ENCODE measurements around the gene ALG9. TPM values are rescaled to one million over a fixed set of nuclear protein-coding genes. Genes with fewer than 3 reads are reported as not detected.

The ALG9 gene
- total and polyA plus RNA-seq, 2 of the 4 experiments (the other 2 are of a cell fraction), result 20.7 to 35.7 TPM

DNA sequence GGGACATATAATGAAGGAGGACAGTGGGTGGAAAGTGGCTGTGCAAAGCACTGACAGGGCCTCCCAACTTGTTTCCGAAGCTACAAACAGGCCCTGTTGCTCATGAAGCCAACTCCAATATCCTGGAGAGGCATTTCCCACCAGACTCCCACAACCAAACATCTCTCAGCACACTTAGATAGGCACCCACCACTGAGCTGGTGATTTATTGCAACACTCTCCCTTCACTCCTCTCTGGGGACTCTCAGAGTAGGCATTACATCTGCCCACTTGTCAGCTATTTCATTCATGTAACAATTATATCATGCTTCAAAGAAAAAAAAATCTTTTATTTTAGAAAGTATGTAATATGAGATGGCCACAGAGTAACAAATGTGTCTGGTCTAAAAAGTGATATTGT lies 73.1 kb downstream of the ALG9 start:
- in situ Hi-C loops (cut with MboI; ENCODE audit: low sequenced_read_pairs) (no loop called here), intact Hi-C loops (cut with micrococcal nuclease) (no loop called here), dilution Hi-C loops (cut with HindIII; ENCODE audit: low sequenced_read_pairs, unreplicated experiment) (no loop called here)
- H4K20me1 ChIP-seq (ENCODE audit: insufficient read depth, low read length), result no peaks in the 10 kb centered on the region
- H2BK20ac ChIP-seq (ENCODE audit: low read depth, low read length), result no peak overlapping the region
- no peak overlapping the region for H2AK5ac ChIP-seq (ENCODE audit: low read depth, low read length)
- H3K14ac ChIP-seq (replicated peaks; ENCODE audit: low read depth, low read length), result no peak overlapping the region
- POLR2A ChIA-PET (ENCODE audit: unreplicated experiment), result no interaction called here
- peaks cover 5% of the 10 kb centered on the region; the same call in 1 of the 2 replicates for H3K9me3 ChIP-seq (ENCODE audit: control insufficient read depth, insufficient read depth, low read length)
- no peak overlapping the region for H3K9ac ChIP-seq (ENCODE audit: low read depth, low read length)
- TF ChIP-seq CEBPB (IDR thresholded peaks at IDR 0.05; ENCODE audit: low read depth, low read length) (no peak), MAZ (IDR thresholded peaks at IDR 0.05; ENCODE audit: borderline replicate concordance, low read depth, low read length) (no peak), SMC3 (IDR thresholded peaks at IDR 0.05; ENCODE audit: low read depth, low read length) (no peak)
- TF ChIP-seq, protein P1, sequence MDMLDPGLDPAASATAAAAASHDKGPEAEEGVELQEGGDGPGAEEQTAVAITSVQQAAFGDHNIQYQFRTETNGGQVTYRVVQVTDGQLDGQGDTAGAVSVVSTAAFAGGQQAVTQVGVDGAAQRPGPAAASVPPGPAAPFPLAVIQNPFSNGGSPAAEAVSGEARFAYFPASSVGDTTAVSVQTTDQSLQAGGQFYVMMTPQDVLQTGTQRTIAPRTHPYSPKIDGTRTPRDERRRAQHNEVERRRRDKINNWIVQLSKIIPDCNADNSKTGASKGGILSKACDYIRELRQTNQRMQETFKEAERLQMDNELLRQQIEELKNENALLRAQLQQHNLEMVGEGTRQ (IDR thresholded peaks at IDR 0.05; ENCODE audit: low read depth, low read length), result no peak
- no peak for ATAC-seq (ENCODE audit: low read depth)
- no peak overlapping the region for H2AFZ ChIP-seq (replicated peaks; ENCODE audit: low read length, poor library complexity)
- H3K18ac ChIP-seq (ENCODE audit: low read depth, low read length), result no peak overlapping the region
- no peak for DNase-seq
- H3K79me1 ChIP-seq (ENCODE audit: low read depth in 1 of 2, low read length in 2 of 2), result peaks cover 3 to 6% of the 10 kb centered on the region in 2 experiments
- peaks cover 6% of the 10 kb centered on the region for H3K36me3 ChIP-seq (ENCODE audit: control insufficient read depth, insufficient read depth, low read length)
- no CpG with 5 or more reads among the region's 1 CpG for WGBS, 2 experiments (ENCODE audit: extremely low coverage in 2 of 2, insufficient read length in 1 of 2)
- H3K4me2 ChIP-seq (ENCODE audit: low read depth, low read length), result no peak overlapping the region
- H2BK15ac ChIP-seq (ENCODE audit: low read depth, low read length), result no peak overlapping the region
- no peak overlapping the region for H4K8ac ChIP-seq (ENCODE audit: low read depth in 2 of 2, low read length in 2 of 2)
- no peaks in the 10 kb centered on the region for H3K27me3 ChIP-seq (ENCODE audit: control insufficient read depth, insufficient read depth, low read length)
- no peak overlapping the region for H3K23ac ChIP-seq (ENCODE audit: low read depth, low read length)
- no peak overlapping the region for H2BK120ac ChIP-seq (ENCODE audit: low read depth, low read length)
- peaks cover 7% of the 10 kb centered on the region; the same call in 1 of the 2 replicates for H3K4me1 ChIP-seq (ENCODE audit: control insufficient read depth, insufficient read depth, low read length)
- no peak overlapping the region for H3K4ac ChIP-seq (ENCODE audit: low read depth, low read length)
- H3K56ac ChIP-seq (ENCODE audit: extremely low read depth, insufficient read depth, low read length), result no peak overlapping the region
- no peak overlapping the region for H4K91ac ChIP-seq (ENCODE audit: insufficient read depth, low read depth, low read length)
- CTCF ChIA-PET, result no interaction called here
- no peak overlapping the region for H3K4me3 ChIP-seq (ENCODE audit: insufficient read depth, low read depth, low read length)
- H3K9me1 ChIP-seq (ENCODE audit: insufficient read depth, low read length), result peaks cover 13% of the 10 kb centered on the region
- H3K27ac ChIP-seq (ENCODE audit: insufficient read depth, low read length), result no peak overlapping the region
- BruUV-seq (replicated peaks), result no TSS peak
- H4K5ac ChIP-seq (ENCODE audit: low read depth, low read length), result no peak overlapping the region; the same call in 1 of the 2 replicates
- no peak overlapping the region for H2AK9ac ChIP-seq (replicated peaks; ENCODE audit: low read depth, low read length, poor library complexity)
- no peak overlapping the region for H2BK5ac ChIP-seq (ENCODE audit: low read depth, low read length, poor library complexity, severe bottlenecking)
